Measurements from ENCODE around the gene TRPC3. TPM values are rescaled to one million over a fixed set of nuclear protein-coding genes. Genes with fewer than 3 reads are reported as not detected.

Gene TRPC3
- polyA plus RNA-seq, 3 donors = not detected

- H3K4me2 ChIP-seq (replicated peaks; ENCODE audit: extremely low read depth, low read length, poor library complexity, severe bottlenecking) = no peak overlapping the region
- H3K4me3 Mint-ChIP-seq = no peak overlapping the region
- intact Hi-C loops (cut with micrococcal nuclease) = no loop called here
- H3K27me3 Mint-ChIP-seq (ENCODE audit: low read depth in 3 of 3) = peaks cover 3 to 11% (median 6%) of the 10 kb centered on the region in 3 donors
- H3K79me2 ChIP-seq (ENCODE audit: insufficient read depth, low read length) = no peaks in the 10 kb centered on the region
- no peak overlapping the region for H2AFZ ChIP-seq (ENCODE audit: insufficient read depth, low read depth, low read length, poor library complexity, severe bottlenecking)
- no peaks in the 10 kb centered on the region for H4K20me1 ChIP-seq (ENCODE audit: insufficient read depth, low read length)
- no peak overlapping the region for H3K27ac Mint-ChIP-seq
- H3K4me1 Mint-ChIP-seq = no peaks in the 10 kb centered on the region
- no peaks in the 10 kb centered on the region for H3K4me1 ChIP-seq (ENCODE audit: control insufficient read depth in 1 of 2, insufficient read depth in 2 of 2, low read length in 2 of 2)
- H3K9me3 ChIP-seq (replicated peaks in 1 of 2; ENCODE audit: control insufficient read depth in 1 of 2, insufficient read depth in 1 of 2, low read length in 2 of 2) = no peaks in the 10 kb centered on the region
- no peaks in the 10 kb centered on the region for H3K36me3 Mint-ChIP-seq
- no peak overlapping the region for H3K4me3 ChIP-seq (replicated peaks in 1 of 3; ENCODE audit: low read depth in 2 of 3, low read length in 3 of 3)
- DNase-seq = no peak
- H3K9ac ChIP-seq (ENCODE audit: insufficient read depth, low read length, poor library complexity, severe bottlenecking) = no peak overlapping the region
- WGBS (ENCODE audit: insufficient coverage) = no CpG with 5 or more reads among the region's 1 CpG
- H3K27ac ChIP-seq (ENCODE audit: low read depth in 1 of 2, low read length in 2 of 2) = no peak overlapping the region
- H3K36me3 ChIP-seq (replicated peaks in 1 of 2; ENCODE audit: control insufficient read depth in 1 of 2, insufficient read depth in 2 of 2, low read length in 2 of 2) = no peaks in the 10 kb centered on the region
- peaks cover 0 to 5% (median 0%) of the 10 kb centered on the region in 7 donors for H3K9me3 Mint-ChIP-seq
- peaks cover 0 to 2% of the 10 kb centered on the region in 2 donors for H3K27me3 ChIP-seq (ENCODE audit: control insufficient read depth in 2 of 2, insufficient read depth in 2 of 2, low read length in 2 of 2)
- TF ChIP-seq CTCF (IDR thresholded peaks at IDR 0.05) = no peak
Measured at GRCh38 chr4:121923306-121923705, 28.6 kb downstream of the TRPC3 start.

GRCh38 chr4:121913667-121914066 lies 38.2 kb downstream of the TRPC3 start:
- Histone ChIP-seq H3K27ac (ENCODE audit: low read depth in 1 of 2, low read length in 2 of 2) (no peak overlapping the region), H3K79me2 (ENCODE audit: insufficient read depth, low read length) (no peaks in the 10 kb centered on the region), H3K9me3 (replicated peaks in 1 of 2; ENCODE audit: control insufficient read depth in 1 of 2, insufficient read depth in 1 of 2, low read length in 2 of 2) (no peaks in the 10 kb centered on the region), H3K9ac (ENCODE audit: insufficient read depth, low read length, poor library complexity, severe bottlenecking) (no peak overlapping the region), H3K27me3 (ENCODE audit: control insufficient read depth in 2 of 2, insufficient read depth in 2 of 2, low read length in 2 of 2) (no peaks in the 10 kb centered on the region), H3K4me3 (replicated peaks in 1 of 3; ENCODE audit: low read depth in 2 of 3, low read length in 3 of 3) (no peak overlapping the region), H3K4me2 (replicated peaks; ENCODE audit: extremely low read depth, low read length, poor library complexity, severe bottlenecking) (no peak overlapping the region), H3K4me1 (ENCODE audit: control insufficient read depth in 1 of 2, insufficient read depth in 2 of 2, low read length in 2 of 2) (no peaks in the 10 kb centered on the region), H4K20me1 (ENCODE audit: insufficient read depth, low read length) (no peaks in the 10 kb centered on the region), H2AFZ (ENCODE audit: insufficient read depth, low read depth, low read length, poor library complexity, severe bottlenecking) (no peak overlapping the region), H3K36me3 (replicated peaks in 1 of 2; ENCODE audit: control insufficient read depth in 1 of 2, insufficient read depth in 2 of 2, low read length in 2 of 2) (no peaks in the 10 kb centered on the region)
- Mint-ChIP-seq H3K4me3 (no peak overlapping the region), H3K36me3 (no peaks in the 10 kb centered on the region), H3K27me3 (ENCODE audit: low read depth in 3 of 3) (peaks cover 2 to 4% (median 2%) of the 10 kb centered on the region in 3 donors), H3K27ac (no peak overlapping the region), H3K4me1 (no peaks in the 10 kb centered on the region), H3K9me3 (peaks cover 0 to 3% (median 0%) of the 10 kb centered on the region in 7 donors)
- intact Hi-C loops (cut with micrococcal nuclease) = no loop called here
- TF ChIP-seq CTCF (IDR thresholded peaks at IDR 0.05) = no peak
- DNase-seq = no peak
- 80% methylated on average over 1 of the region's 2 CpGs for WGBS (ENCODE audit: insufficient coverage)
